A673 (cell line): ENCODE data around the gene MEOX1. TPM values are rescaled to one million over a fixed set of nuclear protein-coding genes. Genes with fewer than 3 reads are reported as not detected.

Source experiments
- BruUV-seq: library from RNA; stranded (reverse); fragments of 400-500 nt; replicated peaks from 2 replicates; lab custom pipeline; 2021; lab: Mats Ljungman, UMichigan
- CTCF ChIA-PET: fragments of 300-600 bp; sonication (Branson Sonifier 250); formaldehyde crosslinking; loops from one replicate; lab custom pipeline; 2022; ENCODE audit warnings: antibody characterized with exemption; lab: Charles Lee
- POLR2A ChIA-PET: fragments of 300-600 bp; sonication (Branson Sonifier 250); formaldehyde crosslinking; loops from one replicate; lab custom pipeline; 2022; ENCODE audit warnings: antibody characterized with exemption; ENCODE audit not compliant: low non-redundant PET; lab: Charles Lee
- DNase-seq: peaks from one replicate; pipeline ENCODE4 v3.0.0-alpha.2; 2015; ENCODE audit warnings: low spot score
- H3K27ac ChIP-seq: fragments of 200-600 bp; sonication (generic); 2 replicates; pipeline ENCODE4 v1.5.1; 2016; ENCODE audit warnings: mixed run types, low read depth, mild to moderate bottlenecking, mixed read lengths, antibody characterized with exemption, low read length; ENCODE audit not compliant: poor library complexity, severe bottlenecking
- H3K27me3 ChIP-seq: fragments of 200-600 bp; sonication (generic); replicated peaks from 2 replicates; pipeline ENCODE4 v1.6.1; 2017; ENCODE audit warnings: mixed run types, low read depth, mild to moderate bottlenecking, mixed read lengths, antibody characterized with exemption, low read length; ENCODE audit not compliant: insufficient read depth, poor library complexity
- H3K36me3 ChIP-seq: fragments of 200-600 bp; sonication (generic); 2 replicates; pipeline ENCODE4 v1.6.1; 2016; ENCODE audit warnings: mixed run types, mild to moderate bottlenecking, mixed read lengths, antibody characterized with exemption, low read length; ENCODE audit not compliant: insufficient read depth, poor library complexity, severe bottlenecking
- H3K4me1 ChIP-seq: fragments of 200-600 bp; sonication (generic); 2 replicates; pipeline ENCODE4 v1.6.1; 2017; ENCODE audit warnings: mixed run types, mild to moderate bottlenecking, mixed read lengths, antibody characterized with exemption, low read length; ENCODE audit not compliant: insufficient read depth, poor library complexity, severe bottlenecking
- H3K4me3 ChIP-seq: fragments of 200-600 bp; sonication (generic); 2 replicates; pipeline ENCODE4 v1.5.1; 2016; ENCODE audit warnings: low read depth, mixed run types, mild to moderate bottlenecking, mixed read lengths, low read length; ENCODE audit not compliant: poor library complexity, severe bottlenecking
- H3K9me3 ChIP-seq: fragments of 200-600 bp; sonication (generic); 2 replicates; pipeline ENCODE4 v1.6.1; 2016; ENCODE audit warnings: mixed run types, low read depth, mild to moderate bottlenecking, mixed read lengths, antibody characterized with exemption, low read length; ENCODE audit not compliant: poor library complexity, severe bottlenecking
- EZH2 ChIP-seq: fragments of 200-600 bp; sonication (generic); IDR thresholded peaks from 2 replicates; pipeline ENCODE4 v1.6.1; 2017; ENCODE audit warnings: borderline replicate concordance, low read depth, mild to moderate bottlenecking, mixed read lengths, antibody characterized with exemption, low read length; ENCODE audit not compliant: poor library complexity, severe bottlenecking
- intact Hi-C: fragments of 100-400 bp; cut with micrococcal nuclease; formaldehyde crosslinking; loops from one replicate; pipeline ENCODE4 v1.10.0; 2022; ENCODE audit not compliant: unreplicated experiment
- total RNA-seq: library from RNA; stranded (reverse); gene quantifications from 2 replicates; pipeline ENCODE4 v1.2.3, GENCODE V29; 2021
- TF ChIP-seq, protein P1 (sequence below): fragments of 300-800, 200-600 bp; sonication (generic); conservative IDR thresholded peaks from 2 replicates; pipeline ENCODE4 v1.5.1; 2017; ENCODE audit warnings: low read depth, mild to moderate bottlenecking, antibody characterized with exemption, low read length, moderate library complexity, mixed read lengths

MEOX1 gene
- total RNA-seq, 1 experiment from 2014 or later: 0.82 TPM

DNA sequence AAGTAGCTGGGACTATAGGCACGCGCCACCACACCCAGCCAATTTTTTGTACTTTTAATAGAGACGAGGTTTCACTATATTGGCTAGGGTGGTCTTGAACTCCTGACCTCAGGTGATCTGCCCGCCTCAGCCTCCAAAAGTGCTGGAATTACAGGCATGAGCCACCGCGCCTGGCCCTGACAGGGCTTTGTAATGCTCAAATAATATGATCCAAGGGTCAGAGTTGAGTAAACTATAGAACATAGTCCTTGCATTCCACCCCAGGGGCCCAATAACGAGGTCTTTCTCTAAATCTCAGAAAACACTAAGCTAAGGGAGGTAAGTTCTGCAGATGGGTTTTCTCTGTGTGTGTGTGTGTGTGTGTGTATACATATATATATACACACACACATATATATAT is 5.8 kb upstream of the MEOX1 start:
- POLR2A ChIA-PET: no interaction called here
- no TSS peak for BruUV-seq

DNA sequence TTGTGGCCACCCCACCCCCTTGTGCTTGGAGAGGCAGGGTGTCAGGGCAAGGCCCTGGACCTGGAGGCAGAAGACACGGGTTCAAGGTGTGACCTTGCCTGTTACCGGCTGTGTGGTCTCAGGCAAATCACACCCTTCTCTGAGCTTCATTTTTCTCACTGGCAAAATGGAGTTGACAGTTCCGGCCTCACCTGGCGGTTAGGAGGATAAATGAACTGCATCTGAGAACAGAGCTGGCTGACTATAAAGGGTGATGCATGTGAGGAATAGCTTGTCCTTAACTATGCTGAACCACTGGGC is 4.2 kb upstream of the MEOX1 start:
- no peaks in the 10 kb centered on the region for H3K9me3 ChIP-seq
- no peak for DNase-seq
- no peaks in the 10 kb centered on the region for H3K36me3 ChIP-seq
- H3K27ac ChIP-seq: no peak overlapping the region
- TF ChIP-seq, protein P1, sequence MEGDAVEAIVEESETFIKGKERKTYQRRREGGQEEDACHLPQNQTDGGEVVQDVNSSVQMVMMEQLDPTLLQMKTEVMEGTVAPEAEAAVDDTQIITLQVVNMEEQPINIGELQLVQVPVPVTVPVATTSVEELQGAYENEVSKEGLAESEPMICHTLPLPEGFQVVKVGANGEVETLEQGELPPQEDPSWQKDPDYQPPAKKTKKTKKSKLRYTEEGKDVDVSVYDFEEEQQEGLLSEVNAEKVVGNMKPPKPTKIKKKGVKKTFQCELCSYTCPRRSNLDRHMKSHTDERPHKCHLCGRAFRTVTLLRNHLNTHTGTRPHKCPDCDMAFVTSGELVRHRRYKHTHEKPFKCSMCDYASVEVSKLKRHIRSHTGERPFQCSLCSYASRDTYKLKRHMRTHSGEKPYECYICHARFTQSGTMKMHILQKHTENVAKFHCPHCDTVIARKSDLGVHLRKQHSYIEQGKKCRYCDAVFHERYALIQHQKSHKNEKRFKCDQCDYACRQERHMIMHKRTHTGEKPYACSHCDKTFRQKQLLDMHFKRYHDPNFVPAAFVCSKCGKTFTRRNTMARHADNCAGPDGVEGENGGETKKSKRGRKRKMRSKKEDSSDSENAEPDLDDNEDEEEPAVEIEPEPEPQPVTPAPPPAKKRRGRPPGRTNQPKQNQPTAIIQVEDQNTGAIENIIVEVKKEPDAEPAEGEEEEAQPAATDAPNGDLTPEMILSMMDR: no peak
- TF ChIP-seq EZH2: no peak
- no peaks in the 10 kb centered on the region for H3K27me3 ChIP-seq
- peaks cover 20% of the 10 kb centered on the region for H3K4me1 ChIP-seq
- intact Hi-C loops: no loop called here
- POLR2A ChIA-PET: no interaction called here
- no TSS peak for BruUV-seq
- no peak overlapping the region for H3K4me3 ChIP-seq
- CTCF ChIA-PET: no interaction called here

More for the DNA sequence above, 5.8 kb upstream of the MEOX1 start:
- Histone ChIP-seq H3K27ac (no peak overlapping the region), H3K4me1 (peaks cover 15% of the 10 kb centered on the region), H3K27me3 (no peaks in the 10 kb centered on the region), H3K4me3 (no peak overlapping the region), H3K36me3 (no peaks in the 10 kb centered on the region), H3K9me3 (no peaks in the 10 kb centered on the region)
- CTCF ChIA-PET: no interaction called here
- intact Hi-C loops: no loop called here
- DNase-seq: no peak
- no peak for TF ChIP-seq EZH2
- TF ChIP-seq, protein P1: no peak

DNA sequence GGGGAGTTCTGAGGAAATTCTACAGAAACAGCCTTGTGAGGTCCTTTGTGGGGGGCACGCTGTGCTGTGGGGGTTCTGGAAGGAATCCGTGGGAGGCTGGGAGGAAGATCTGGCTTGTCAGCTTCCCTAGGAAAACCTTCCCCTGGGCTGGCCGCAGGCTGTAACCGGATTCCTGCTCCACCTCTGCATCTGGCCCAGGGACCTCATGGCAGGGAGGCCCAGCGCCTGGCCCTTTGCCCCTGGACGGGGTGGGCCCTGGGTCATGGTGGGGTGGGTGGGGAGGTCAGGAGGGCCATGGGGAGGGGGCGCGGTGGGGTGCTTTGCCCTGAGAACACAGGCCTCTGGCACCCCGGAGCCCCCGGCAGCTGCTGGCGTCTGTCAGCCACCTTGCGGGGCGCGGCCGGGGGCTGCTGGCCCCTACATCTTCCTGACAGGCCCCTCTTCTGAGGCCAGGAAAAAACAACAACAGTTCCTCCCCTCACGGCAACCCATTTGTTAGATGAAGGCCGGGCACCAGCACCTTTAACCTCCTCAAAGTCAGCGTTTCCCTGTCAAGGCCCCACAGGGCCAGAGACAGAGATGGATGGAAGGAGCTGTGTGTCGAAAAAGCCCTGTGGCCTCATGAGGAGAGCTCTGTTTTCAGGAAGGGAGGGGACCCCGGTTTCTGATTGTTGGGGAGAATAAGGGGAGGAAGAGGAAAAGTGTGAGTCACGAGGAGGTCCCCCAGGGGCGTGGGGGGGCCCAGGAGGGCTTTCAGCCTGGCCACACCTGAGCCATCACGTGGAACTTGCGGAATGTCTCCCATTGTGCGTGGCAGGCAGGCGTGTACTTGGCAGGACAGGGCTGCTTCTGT is 3.6 kb upstream of the MEOX1 start:
- TF ChIP-seq, protein P1: no peak
- TF ChIP-seq EZH2: no peak
- CTCF ChIA-PET: no interaction called here
- intact Hi-C loops: no loop called here
- no TSS peak for BruUV-seq
- peaks cover 21% of the 10 kb centered on the region for H3K4me1 ChIP-seq
- POLR2A ChIA-PET: no interaction called here
- no peaks in the 10 kb centered on the region for H3K27me3 ChIP-seq
- H3K4me3 ChIP-seq: no peak overlapping the region
- DNase-seq: no peak
- H3K27ac ChIP-seq: no peak overlapping the region
- H3K36me3 ChIP-seq: no peaks in the 10 kb centered on the region
- no peaks in the 10 kb centered on the region for H3K9me3 ChIP-seq
